K562 (cell line): ENCODE data around the gene AGFG2.
"Not testable (repeated sequence)": the region's sequence is repeated elsewhere in the genome, so short reads cannot be mapped to it uniquely, and the experiment has no call there.

ENCODE experiments used
- EZH2 ChIP-seq: IDR thresholded peaks from 2 replicates; pipeline ENCODE4 v1.6.1; 2012; ENCODE audit warnings: low read depth, mild to moderate bottlenecking, inconsistent platforms, low read length, borderline replicate concordance
- FOS ChIP-seq: IDR thresholded peaks from 3 replicates; pipeline ENCODE4 v1.6.1; 2011; ENCODE audit not compliant: insufficient read length; ENCODE audit errors: extremely low read depth
- FOXK2 ChIP-seq, 2 experiments: fragments of 450-650 bp; IDR thresholded peaks in 1 of 2; conservative IDR thresholded peaks in 1 of 2; 2 replicates each; pipeline ENCODE4 v1.6.1; 2016; ENCODE audit warnings: low read depth in 2 of 2, mild to moderate bottlenecking in 1 of 2
- GABPA ChIP-seq: fragments of 200-800 bp; sonication (Bioruptor generic); conservative IDR thresholded peaks from 2 replicates; pipeline ENCODE4 v1.6.1; 2016; ENCODE audit warnings: low read depth, missing genetic modification characterization, missing compliant biosample characterization
- HEY1 ChIP-seq: fragments of 250-450 bp; sonication (Bioruptor Pico); IDR thresholded peaks from 2 replicates; pipeline ENCODE4 v1.5.0; 2020; ENCODE audit warnings: mild to moderate bottlenecking, moderate library complexity, borderline replicate concordance
- MAFF ChIP-seq: IDR thresholded peaks from 2 replicates; pipeline ENCODE4 v1.6.1; 2012; ENCODE audit warnings: low read length, improper control_type of control experiment
- PHF21A ChIP-seq: fragments of 450-650 bp; IDR thresholded peaks from 2 replicates; pipeline ENCODE4 v1.6.1; 2017; ENCODE audit warnings: low read depth, borderline replicate concordance
- PML ChIP-seq: IDR thresholded peaks from 2 replicates; pipeline ENCODE4 v1.6.1; 2012; ENCODE audit warnings: low read length, inconsistent platforms
- SIN3A ChIP-seq, 2 experiments: fragments of 150-350 bp in 1 of 2; IDR thresholded peaks; 2 replicates each; pipeline ENCODE4 v1.6.1; 2011 to 2016; ENCODE audit warnings: borderline replicate concordance in 2 of 2, low read depth in 2 of 2, low read length in 2 of 2, mild to moderate bottlenecking in 2 of 2, moderate library complexity in 2 of 2; ENCODE audit not compliant: control insufficient read depth in 1 of 2
- THAP7 ChIP-seq: fragments of 250-450 bp; sonication (Bioruptor Pico); IDR thresholded peaks from 2 replicates; pipeline ENCODE4 v1.5.0; 2021
- U2AF2 ChIP-seq: fragments of 200-400 bp; formaldehyde crosslinking; optimal IDR thresholded peaks from 2 replicates; pipeline ENCODE3; 2017; ENCODE audit warnings: low read depth, mild to moderate bottlenecking, low read length
- ZFX ChIP-seq: sonication (generic); formaldehyde crosslinking; IDR thresholded peaks from 2 replicates; pipeline ENCODE4 v1.8.0; 2022; ENCODE audit warnings: mild to moderate bottlenecking, missing genetic modification reagents, moderate library complexity
- TF ChIP-seq, protein P1 (sequence below): sonication (generic); formaldehyde crosslinking; IDR thresholded peaks from 2 replicates; pipeline ENCODE4 v1.8.0; 2022; ENCODE audit warnings: mild to moderate bottlenecking, missing genetic modification reagents
- TF ChIP-seq, protein P2 (sequence below), 3 experiments: IDR thresholded peaks in 2 of 3; conservative IDR thresholded peaks in 1 of 3; 2 replicates each; pipeline ENCODE4 v1.5.1; 2011 to 2012; ENCODE audit warnings: low read length in 3 of 3, mild to moderate bottlenecking in 3 of 3, control low read depth in 2 of 3, improper control_type of control experiment in 1 of 3, inconsistent platforms in 1 of 3, low read depth in 1 of 3, mixed read lengths in 1 of 3, moderate library complexity in 1 of 3; ENCODE audit not compliant: insufficient read depth in 2 of 3

- not testable (repeated sequence) for TF ChIP-seq GABPA (tag); EZH2; MAFF; PML; U2AF2; FOS; THAP7 (CRISPR knock-in tag); ZFX (CRISPR knock-in tag); PHF21A; HEY1; SIN3A (IDR thresholded peaks at IDR 0.05; ENCODE audit: borderline replicate concordance in 2 of 2, control insufficient read depth in 1 of 2, low read depth in 2 of 2, low read length in 2 of 2); FOXK2 (conservative IDR thresholded peaks at IDR 0.05 in 1 of 2, IDR thresholded peaks at IDR 0.05 in 1 of 2; ENCODE audit: low read depth in 2 of 2)
- TF ChIP-seq, protein P1, sequence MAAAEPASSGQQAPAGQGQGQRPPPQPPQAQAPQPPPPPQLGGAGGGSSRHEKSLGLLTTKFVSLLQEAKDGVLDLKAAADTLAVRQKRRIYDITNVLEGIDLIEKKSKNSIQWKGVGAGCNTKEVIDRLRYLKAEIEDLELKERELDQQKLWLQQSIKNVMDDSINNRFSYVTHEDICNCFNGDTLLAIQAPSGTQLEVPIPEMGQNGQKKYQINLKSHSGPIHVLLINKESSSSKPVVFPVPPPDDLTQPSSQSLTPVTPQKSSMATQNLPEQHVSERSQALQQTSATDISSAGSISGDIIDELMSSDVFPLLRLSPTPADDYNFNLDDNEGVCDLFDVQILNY (CRISPR knock-in tag), result not testable (repeated sequence)
- TF ChIP-seq, protein P2, sequence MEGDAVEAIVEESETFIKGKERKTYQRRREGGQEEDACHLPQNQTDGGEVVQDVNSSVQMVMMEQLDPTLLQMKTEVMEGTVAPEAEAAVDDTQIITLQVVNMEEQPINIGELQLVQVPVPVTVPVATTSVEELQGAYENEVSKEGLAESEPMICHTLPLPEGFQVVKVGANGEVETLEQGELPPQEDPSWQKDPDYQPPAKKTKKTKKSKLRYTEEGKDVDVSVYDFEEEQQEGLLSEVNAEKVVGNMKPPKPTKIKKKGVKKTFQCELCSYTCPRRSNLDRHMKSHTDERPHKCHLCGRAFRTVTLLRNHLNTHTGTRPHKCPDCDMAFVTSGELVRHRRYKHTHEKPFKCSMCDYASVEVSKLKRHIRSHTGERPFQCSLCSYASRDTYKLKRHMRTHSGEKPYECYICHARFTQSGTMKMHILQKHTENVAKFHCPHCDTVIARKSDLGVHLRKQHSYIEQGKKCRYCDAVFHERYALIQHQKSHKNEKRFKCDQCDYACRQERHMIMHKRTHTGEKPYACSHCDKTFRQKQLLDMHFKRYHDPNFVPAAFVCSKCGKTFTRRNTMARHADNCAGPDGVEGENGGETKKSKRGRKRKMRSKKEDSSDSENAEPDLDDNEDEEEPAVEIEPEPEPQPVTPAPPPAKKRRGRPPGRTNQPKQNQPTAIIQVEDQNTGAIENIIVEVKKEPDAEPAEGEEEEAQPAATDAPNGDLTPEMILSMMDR (IDR thresholded peaks at IDR 0.05 in 2 of 3, conservative IDR thresholded peaks at IDR 0.05 in 1 of 3; ENCODE audit: insufficient read depth in 2 of 3, low read depth in 1 of 3, low read length in 3 of 3), result not testable (repeated sequence)
Measured at GRCh38 chr7:100541309-100541708, 2.3 kb downstream of the AGFG2 start.
